Vagina (tissue), 2 donors: ENCODE measurements around the gene ZNF473. TPM values are rescaled to one million over a fixed set of nuclear protein-coding genes. Genes with fewer than 3 reads are reported as not detected.

Experiments
- DNase-seq, 2 donors: peaks; one replicate each; pipeline ENCODE4 v3.0.0-alpha.2; 2017; ENCODE audit errors: extremely low spot score in 2 of 2
- H3K27ac ChIP-seq: fragments of 200-600 bp; sonication (generic); one replicate; pipeline ENCODE4 v1.5.1; 2019
- H3K27me3 ChIP-seq: fragments of 200-600 bp; sonication (generic); one replicate; pipeline ENCODE4 v1.5.1; 2019
- H3K36me3 ChIP-seq, 2 donors: fragments of 200-600 bp; sonication (generic); one replicate each; pipeline ENCODE4 v1.5.1; 2017 to 2019
- H3K4me1 ChIP-seq: fragments of 200-600 bp; sonication (generic); one replicate; pipeline ENCODE4 v1.5.1; 2019
- H3K4me3 ChIP-seq, 2 donors: fragments of 200-600 bp; sonication (generic); 1 replicate in 1 of 2; 2 replicates in 1 of 2; pipeline ENCODE4 v1.5.1; 2016 to 2019
- H3K9me3 ChIP-seq: fragments of 200-600 bp; sonication (generic); one replicate; pipeline ENCODE4 v1.5.1; 2019
- POLR2A ChIP-seq, 2 donors: fragments of 450-650 bp; IDR thresholded peaks; one replicate each; pipeline ENCODE4 v1.6.1; 2017; ENCODE audit warnings: antibody characterized with exemption in 2 of 2, mild to moderate bottlenecking in 2 of 2, moderate library complexity in 2 of 2
- POLR2AphosphoS5 ChIP-seq, 2 donors: sonication (generic); formaldehyde crosslinking; IDR thresholded peaks; one replicate each; pipeline ENCODE4 v1.9.0; 2017; ENCODE audit warnings: antibody characterized with exemption in 2 of 2, mild to moderate bottlenecking in 2 of 2, low read depth in 1 of 2; ENCODE audit not compliant: insufficient read depth in 1 of 2
- intact Hi-C: fragments of 100-400 bp; cut with DNase I; formaldehyde crosslinking; loops from one replicate; pipeline ENCODE4 v1.15.1; 2023
- total RNA-seq: library from RNA; depleted of rRNA; stranded (reverse); fragments of >200 nt; gene quantifications from one replicate; pipeline ENCODE4 v1.2.3, GENCODE V29; 2016
- TF ChIP-seq, protein P1 (sequence below), 3 experiments: fragments of 450-650 bp in 2 of 3; fragments of 200-600 bp in 1 of 3; sonication (generic) in 1 of 3; IDR thresholded peaks; one replicate each; pipeline ENCODE4 v1.5.1; 2017 to 2019; ENCODE audit warnings: antibody characterized with exemption in 3 of 3, mild to moderate bottlenecking in 2 of 3, moderate library complexity in 2 of 3

Gene ZNF473
- total RNA-seq, 1 donor from 2014 or later = 11.5 TPM

DNA sequence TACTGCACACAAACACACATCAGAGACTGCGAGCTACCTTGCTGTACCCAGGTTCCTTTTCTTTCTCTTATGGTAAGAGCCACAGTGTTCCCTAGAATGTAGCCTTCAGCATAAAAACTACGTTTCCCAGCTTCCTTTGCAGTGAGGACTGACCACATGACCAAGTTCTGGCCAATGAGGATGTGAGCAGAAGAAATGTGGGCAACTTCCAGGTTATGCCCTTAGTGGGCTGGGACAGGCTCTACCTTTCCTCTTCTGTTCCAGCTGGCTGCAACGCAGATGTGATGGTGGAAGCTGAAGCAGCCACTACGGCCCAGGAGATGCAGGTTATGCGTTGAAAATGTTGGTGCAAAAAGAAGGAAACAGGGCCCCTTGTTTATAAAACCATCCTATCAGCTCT lies 28.1 kb upstream of the ZNF473 start:
- intact Hi-C loops = no loop called here
- DNase-seq = no peak
- TF ChIP-seq POLR2AphosphoS5 (IDR thresholded peaks at IDR 0.05; ENCODE audit: insufficient read depth in 1 of 2, low read depth in 1 of 2) (no peak), POLR2A (IDR thresholded peaks at IDR 0.05) (no peak)
- TF ChIP-seq, protein P1, sequence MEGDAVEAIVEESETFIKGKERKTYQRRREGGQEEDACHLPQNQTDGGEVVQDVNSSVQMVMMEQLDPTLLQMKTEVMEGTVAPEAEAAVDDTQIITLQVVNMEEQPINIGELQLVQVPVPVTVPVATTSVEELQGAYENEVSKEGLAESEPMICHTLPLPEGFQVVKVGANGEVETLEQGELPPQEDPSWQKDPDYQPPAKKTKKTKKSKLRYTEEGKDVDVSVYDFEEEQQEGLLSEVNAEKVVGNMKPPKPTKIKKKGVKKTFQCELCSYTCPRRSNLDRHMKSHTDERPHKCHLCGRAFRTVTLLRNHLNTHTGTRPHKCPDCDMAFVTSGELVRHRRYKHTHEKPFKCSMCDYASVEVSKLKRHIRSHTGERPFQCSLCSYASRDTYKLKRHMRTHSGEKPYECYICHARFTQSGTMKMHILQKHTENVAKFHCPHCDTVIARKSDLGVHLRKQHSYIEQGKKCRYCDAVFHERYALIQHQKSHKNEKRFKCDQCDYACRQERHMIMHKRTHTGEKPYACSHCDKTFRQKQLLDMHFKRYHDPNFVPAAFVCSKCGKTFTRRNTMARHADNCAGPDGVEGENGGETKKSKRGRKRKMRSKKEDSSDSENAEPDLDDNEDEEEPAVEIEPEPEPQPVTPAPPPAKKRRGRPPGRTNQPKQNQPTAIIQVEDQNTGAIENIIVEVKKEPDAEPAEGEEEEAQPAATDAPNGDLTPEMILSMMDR (IDR thresholded peaks at IDR 0.05) = no peak
- H3K27me3 ChIP-seq = no peaks in the 10 kb centered on the region
- no peaks in the 10 kb centered on the region for H3K9me3 ChIP-seq
- no peak overlapping the region for H3K4me3 ChIP-seq
- H3K4me1 ChIP-seq = no peaks in the 10 kb centered on the region
- H3K36me3 ChIP-seq = peaks cover 0 to 60% of the 10 kb centered on the region in 2 donors
- H3K27ac ChIP-seq = no peak overlapping the region

DNA sequence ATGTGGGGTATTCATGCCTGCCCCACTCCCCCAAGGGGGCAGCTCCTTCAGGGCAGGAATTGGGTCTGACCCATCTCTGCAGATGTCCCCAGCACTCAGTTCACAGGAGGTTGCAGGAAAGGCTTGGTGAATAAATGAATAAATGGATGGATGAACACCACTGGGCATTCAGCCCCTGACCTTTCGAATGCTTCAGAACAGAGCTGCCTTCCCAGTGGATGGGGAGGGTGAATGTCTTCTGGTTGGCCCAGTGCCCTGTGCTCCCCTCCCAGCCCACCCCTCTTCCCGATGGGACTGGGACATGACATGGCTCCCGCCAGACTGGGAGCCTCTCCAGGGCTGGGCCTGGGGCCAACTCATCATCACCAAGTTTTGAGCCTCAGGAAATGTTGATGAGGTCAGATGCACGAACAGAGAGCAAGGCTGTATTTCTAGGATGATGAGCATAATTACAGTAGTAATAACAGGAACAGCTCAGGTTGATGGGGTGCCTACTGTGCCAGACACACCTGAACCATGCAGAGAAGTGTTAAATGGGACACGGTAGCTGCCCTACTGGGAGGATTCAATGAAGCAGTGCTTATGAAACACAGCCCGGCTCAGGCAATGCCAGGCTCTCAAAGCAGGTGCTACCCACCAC lies 26.3 kb upstream of the ZNF473 start:
- Histone ChIP-seq H3K4me1 (peaks cover 18% of the 10 kb centered on the region), H3K36me3 (peaks cover 0 to 56% of the 10 kb centered on the region in 2 donors), H3K27me3 (no peaks in the 10 kb centered on the region), H3K9me3 (no peaks in the 10 kb centered on the region), H3K4me3 (no peak overlapping the region), H3K27ac (no peak overlapping the region)
- intact Hi-C loops = no loop called here
- TF ChIP-seq, protein P1 (IDR thresholded peaks at IDR 0.05) = no peak
- TF ChIP-seq POLR2A (IDR thresholded peaks at IDR 0.05) (no peak), POLR2AphosphoS5 (IDR thresholded peaks at IDR 0.05; ENCODE audit: insufficient read depth in 1 of 2, low read depth in 1 of 2) (no peak)
- no peak for DNase-seq

DNA sequence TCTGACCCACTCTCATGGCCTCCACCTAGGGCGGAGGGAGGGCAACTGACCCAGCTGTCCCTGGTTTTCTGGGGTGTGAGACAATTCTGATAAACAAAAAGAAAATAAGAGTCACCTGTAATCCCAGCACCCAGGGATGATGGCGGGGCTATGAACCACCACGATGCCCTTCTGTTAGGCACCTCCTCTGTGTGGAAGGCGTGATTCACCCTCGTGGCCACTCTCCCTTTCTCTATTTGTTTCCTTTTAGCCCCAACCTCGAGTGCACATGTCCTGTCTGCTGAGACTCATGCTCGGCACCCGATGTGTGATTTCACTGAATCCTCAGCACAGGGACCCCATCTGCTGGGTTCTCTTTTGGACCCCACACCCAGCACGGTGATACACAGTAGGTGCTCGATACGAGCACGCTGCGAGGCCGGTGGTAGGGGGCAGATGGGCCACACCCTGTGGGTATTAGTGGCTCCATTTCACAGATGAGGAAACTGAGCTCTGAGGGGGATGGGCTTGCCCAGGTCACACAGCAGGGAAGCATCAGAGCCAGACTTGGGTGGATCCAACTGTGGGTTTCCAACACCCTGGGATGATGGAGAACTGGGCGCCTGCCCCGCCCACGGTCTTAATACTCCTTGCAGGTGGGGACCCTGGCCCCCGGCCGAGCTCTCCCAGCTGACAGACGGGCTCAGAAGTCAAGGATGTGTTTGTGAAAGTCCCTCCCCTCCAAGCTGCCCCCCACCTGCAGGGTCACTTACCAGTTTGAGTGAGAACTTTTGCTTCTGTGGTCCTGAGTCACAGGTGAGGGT lies 25.6 kb upstream of the ZNF473 start:
- Histone ChIP-seq H3K36me3 (peaks cover 0 to 54% of the 10 kb centered on the region in 2 donors), H3K4me1 (peaks cover 25% of the 10 kb centered on the region), H3K27ac (no peak overlapping the region), H3K4me3 (no peak overlapping the region), H3K27me3 (no peaks in the 10 kb centered on the region), H3K9me3 (no peaks in the 10 kb centered on the region)
- TF ChIP-seq POLR2AphosphoS5 (IDR thresholded peaks at IDR 0.05; ENCODE audit: insufficient read depth in 1 of 2, low read depth in 1 of 2) (no peak), POLR2A (IDR thresholded peaks at IDR 0.05) (no peak)
- TF ChIP-seq, protein P1 (IDR thresholded peaks at IDR 0.05) = no peak
- intact Hi-C loops = no loop called here
- DNase-seq = no peak

DNA sequence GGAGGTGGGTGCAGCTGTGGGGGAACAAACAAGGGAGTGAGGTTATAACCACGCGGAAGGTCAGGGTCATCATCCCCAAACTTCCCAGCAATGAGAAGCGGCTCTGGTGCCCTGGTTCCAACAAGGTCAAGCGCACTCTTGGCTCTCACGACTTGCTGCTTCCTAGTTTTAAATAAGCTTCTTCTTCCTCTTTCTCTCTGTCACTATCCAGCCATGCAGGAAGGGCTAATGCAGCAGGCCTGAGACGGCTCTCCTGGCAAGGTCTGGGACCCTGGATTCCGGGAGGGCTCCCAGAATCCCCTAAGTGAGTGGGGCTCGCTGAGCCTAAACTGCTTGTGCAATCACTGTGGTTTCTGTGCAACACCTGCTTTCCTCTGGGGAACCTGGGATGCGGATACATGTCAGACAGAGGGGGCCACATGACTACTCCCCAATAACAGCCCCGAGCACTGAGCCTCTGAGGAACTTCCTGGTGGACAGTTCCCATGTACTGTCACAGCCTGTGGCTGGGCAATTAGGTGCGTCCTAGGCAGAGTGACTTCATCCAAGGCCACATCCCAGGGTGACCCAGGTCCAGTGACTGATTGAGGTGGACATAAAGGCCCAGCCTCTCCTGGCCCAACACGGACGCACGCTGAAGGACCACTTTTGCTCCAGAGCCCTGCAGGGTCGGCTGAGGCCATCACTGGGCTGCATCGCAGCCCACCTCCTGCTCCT lies 24.8 kb upstream of the ZNF473 start:
- Histone ChIP-seq H3K4me3 (no peak overlapping the region), H3K27ac (no peak overlapping the region), H3K4me1 (peaks cover 29% of the 10 kb centered on the region), H3K27me3 (no peaks in the 10 kb centered on the region), H3K9me3 (no peaks in the 10 kb centered on the region), H3K36me3 (peaks cover 0 to 57% of the 10 kb centered on the region in 2 donors)
- intact Hi-C loops = no loop called here
- DNase-seq = no peak
- TF ChIP-seq POLR2AphosphoS5 (IDR thresholded peaks at IDR 0.05; ENCODE audit: insufficient read depth in 1 of 2, low read depth in 1 of 2) = no peak
- TF ChIP-seq, protein P1 (IDR thresholded peaks at IDR 0.05) = no peak
- TF ChIP-seq POLR2A (IDR thresholded peaks at IDR 0.05) = no peak
